Right lobe of liver (tissue), 6 donors: Measurements from ENCODE around the gene RHOJ. TPM values are rescaled to one million over a fixed set of nuclear protein-coding genes. Genes with fewer than 3 reads are reported as not detected.
"Not testable (repeated sequence)": the region's sequence is repeated elsewhere in the genome, so short reads cannot be mapped to it uniquely, and the experiment has no call there.

Experiments used
- ATAC-seq, 4 donors: fragments of 200-7000 bp; cut with Tn5 transposase; one replicate each; pipeline ENCODE4 v1.9.1; 2020; ENCODE audit warnings: mild to moderate bottlenecking in 4 of 4, moderate library complexity in 4 of 4
- DNase-seq, 3 donors: peaks; one replicate each; pipeline ENCODE4 v3.0.0-alpha.2; 2020
- H3K27ac ChIP-seq, 3 donors: fragments of 200-600 bp; one replicate each; pipeline ENCODE4 v1.8.0; 2022
- H3K27me3 ChIP-seq, 2 donors: fragments of 200-600 bp; one replicate each; pipeline ENCODE4 v1.8.0; 2022
- H3K36me3 ChIP-seq, 4 donors: fragments of 200-600 bp; sonication (generic) in 1 of 4; one replicate each; pipeline versions ENCODE4 v1.5.1 to v1.8.0; 2017 to 2022; ENCODE audit warnings: control low read depth in 1 of 4
- H3K4me1 ChIP-seq, 4 donors: fragments of 200-600 bp; sonication (generic) in 1 of 4; one replicate each; pipeline versions ENCODE4 v1.5.1 to v1.8.0; 2017 to 2022; ENCODE audit warnings: control low read depth in 1 of 4
- H3K4me3 ChIP-seq, 3 donors: fragments of 200-600 bp; one replicate each; pipeline ENCODE4 v1.8.0; 2022
- H3K9me3 ChIP-seq, 4 donors: fragments of 200-600 bp; sonication (generic) in 1 of 4; one replicate each; pipeline versions ENCODE4 v1.5.1 to v1.8.0; 2017 to 2022; ENCODE audit warnings: control low read depth in 1 of 4
- POLR2A ChIP-seq: fragments of 450-650 bp; IDR thresholded peaks from one replicate; pipeline ENCODE4 v1.6.1; 2017; ENCODE audit warnings: antibody characterized with exemption, mild to moderate bottlenecking
- WGBS: methylation state at CpG from one replicate; pipeline ENCODE4 v1.1.6; 2018; ENCODE audit warnings: low coverage, low lambda C conversion rate; ENCODE audit not compliant: insufficient coverage; ENCODE audit errors: missing lambda C conversion rate; 5-methylcytosine and 5-hydroxymethylcytosine counted together
- intact Hi-C, 2 donors: fragments of 100-400 bp; cut with DNase I; formaldehyde crosslinking; loops; one replicate each; pipeline versions ENCODE4 v1.11.2 to v1.14.1; 2022
- total RNA-seq, 6 experiments: library from RNA; depleted of rRNA in 2 of 6; stranded (reverse); fragments of >200 nt in 2 of 6; fragmentation: NEBNext Ultra II Directional in 3 of 6; extraction: Animal tissue kit (Norgen Biotek cat#: 25700) in 3 of 6; gene quantifications; one replicate each; pipeline versions ENCODE4 v1.1.0 to v1.2.4, GENCODE V29; 2016 to 2023
- TF ChIP-seq, protein P1 (sequence below), 4 donors: fragments of 200-600 bp in 3 of 4; fragments of 450-650 bp in 1 of 4; IDR thresholded peaks; one replicate each; pipeline versions ENCODE4 v1.5.1 to v1.8.0; 2016 to 2022; ENCODE audit warnings: antibody characterized with exemption in 4 of 4, mild to moderate bottlenecking in 2 of 4
- donor health status: DM: no; HTN: yes; CAD: no.
- donor health status: DM: no; HTN: no; CAD: no.
- donor health status: DM: no; HTN: no; CAD: no.
- donor health status: DM: no; HTN: yes; CAD: no.
- donor health status: DM: no; HTN: yes; CAD: no.

RHOJ gene
- total RNA-seq, 6 experiments from 2014 or later = 1.7 to 6.0 (median 2.9) TPM

DNA sequence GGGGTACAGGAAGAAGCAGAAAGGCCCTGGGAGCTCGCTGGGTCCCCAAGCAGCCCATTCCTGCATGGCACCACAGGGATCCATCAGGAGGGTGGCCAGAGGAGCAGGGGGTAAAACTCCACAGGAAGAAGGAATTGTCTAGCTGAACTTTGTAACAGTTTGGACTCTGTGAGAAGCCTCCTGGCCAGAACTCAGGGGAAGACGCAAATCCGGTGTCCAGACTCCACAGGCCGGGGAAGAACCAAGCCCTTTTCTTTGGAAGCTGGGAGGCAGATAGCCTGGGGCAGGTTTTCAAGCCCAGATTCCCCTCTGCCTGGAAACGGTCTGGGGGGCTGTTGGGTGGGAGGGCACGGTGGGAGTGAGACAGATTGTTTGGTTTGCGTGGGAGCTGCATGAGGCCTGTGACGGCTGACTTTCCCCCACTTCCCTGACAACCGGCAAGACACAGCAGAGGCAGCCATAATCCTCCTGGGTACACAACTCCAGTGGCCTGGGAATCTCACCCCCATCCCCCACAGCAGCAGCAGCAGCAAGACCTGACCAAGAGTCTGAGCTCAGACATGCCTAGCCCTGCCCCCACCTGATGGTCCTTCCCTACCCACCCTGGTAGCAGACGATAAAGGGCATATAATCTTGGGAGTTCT lies 97.8 kb downstream of the RHOJ start:
- no peak for TF ChIP-seq POLR2A
- H3K27ac ChIP-seq = no peak overlapping the region
- no peaks in the 10 kb centered on the region for H3K27me3 ChIP-seq
- WGBS = 52% methylated on average over 7 of the region's 10 CpGs
- intact Hi-C loops = no loop called here
- no peak overlapping the region for H3K4me3 ChIP-seq
- no peak for ATAC-seq
- H3K36me3 ChIP-seq = no peaks in the 10 kb centered on the region
- no peak for DNase-seq
- H3K4me1 ChIP-seq = no peaks in the 10 kb centered on the region
- H3K9me3 ChIP-seq = no peaks in the 10 kb centered on the region

DNA sequence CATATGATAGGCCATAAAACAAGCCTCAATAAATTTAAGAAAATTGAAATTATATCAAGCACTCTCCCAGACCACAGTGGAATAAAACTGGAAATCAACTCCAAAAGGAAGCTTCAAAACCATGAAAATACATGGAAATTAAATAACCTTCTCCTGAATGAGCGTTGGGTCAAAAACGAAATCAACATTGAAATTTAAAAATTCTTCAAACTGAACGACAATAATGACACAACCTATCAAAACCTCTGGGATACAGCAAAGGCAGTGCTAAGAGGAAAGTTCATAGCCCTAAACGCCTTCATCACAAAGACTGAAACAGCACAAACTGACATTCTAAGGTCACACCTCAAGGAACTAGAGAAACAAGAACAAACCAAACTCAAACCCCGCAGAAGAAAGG lies 100.2 kb downstream of the RHOJ start:
- DNase-seq, H3K27me3 ChIP-seq, H3K9me3 ChIP-seq, ATAC-seq, H3K4me3 ChIP-seq, H3K36me3 ChIP-seq, intact Hi-C loops, H3K4me1 ChIP-seq, H3K27ac ChIP-seq: not testable (repeated sequence)
- 68% methylated on average over 5 of the region's 5 CpGs for WGBS

DNA sequence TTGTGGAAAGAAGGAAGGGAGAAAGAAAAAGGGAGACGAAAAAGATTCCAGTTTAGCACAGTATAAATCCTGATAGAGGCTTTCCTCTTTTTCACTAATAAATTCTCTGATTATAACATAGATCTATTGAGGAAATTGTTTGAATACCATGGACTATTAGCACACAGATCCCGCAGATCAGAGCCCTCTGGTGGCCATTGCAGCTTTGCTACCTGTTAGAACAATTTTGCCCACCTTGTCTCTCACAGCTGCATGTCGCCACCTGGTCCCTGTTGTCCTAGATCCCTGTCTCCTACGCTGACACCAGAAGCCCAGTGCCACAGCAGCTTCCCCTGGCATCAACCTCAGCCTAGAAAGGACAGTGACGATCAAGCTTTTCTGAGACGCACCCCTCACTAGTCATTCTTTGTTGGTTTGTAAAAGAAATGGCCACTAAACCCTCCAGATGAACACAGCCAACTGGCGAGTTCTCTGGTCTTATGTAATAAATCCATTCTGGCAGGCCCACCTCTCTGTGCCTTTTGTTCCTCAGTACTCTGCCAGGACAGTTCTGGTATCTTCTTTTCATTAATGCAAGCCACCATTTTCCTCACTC lies 104.6 kb downstream of the RHOJ start:
- WGBS = 30% methylated on average over 7 of the region's 7 CpGs
- H3K27me3 ChIP-seq = no peaks in the 10 kb centered on the region
- no peak overlapping the region for H3K4me3 ChIP-seq
- H3K27ac ChIP-seq = no peak overlapping the region
- no peaks in the 10 kb centered on the region for H3K9me3 ChIP-seq
- TF ChIP-seq POLR2A = no peak
- TF ChIP-seq, protein P1, sequence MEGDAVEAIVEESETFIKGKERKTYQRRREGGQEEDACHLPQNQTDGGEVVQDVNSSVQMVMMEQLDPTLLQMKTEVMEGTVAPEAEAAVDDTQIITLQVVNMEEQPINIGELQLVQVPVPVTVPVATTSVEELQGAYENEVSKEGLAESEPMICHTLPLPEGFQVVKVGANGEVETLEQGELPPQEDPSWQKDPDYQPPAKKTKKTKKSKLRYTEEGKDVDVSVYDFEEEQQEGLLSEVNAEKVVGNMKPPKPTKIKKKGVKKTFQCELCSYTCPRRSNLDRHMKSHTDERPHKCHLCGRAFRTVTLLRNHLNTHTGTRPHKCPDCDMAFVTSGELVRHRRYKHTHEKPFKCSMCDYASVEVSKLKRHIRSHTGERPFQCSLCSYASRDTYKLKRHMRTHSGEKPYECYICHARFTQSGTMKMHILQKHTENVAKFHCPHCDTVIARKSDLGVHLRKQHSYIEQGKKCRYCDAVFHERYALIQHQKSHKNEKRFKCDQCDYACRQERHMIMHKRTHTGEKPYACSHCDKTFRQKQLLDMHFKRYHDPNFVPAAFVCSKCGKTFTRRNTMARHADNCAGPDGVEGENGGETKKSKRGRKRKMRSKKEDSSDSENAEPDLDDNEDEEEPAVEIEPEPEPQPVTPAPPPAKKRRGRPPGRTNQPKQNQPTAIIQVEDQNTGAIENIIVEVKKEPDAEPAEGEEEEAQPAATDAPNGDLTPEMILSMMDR (IDR thresholded peaks at IDR 0.05) = peak; percentile 21 to 51 (median 40)
- ATAC-seq (peak in 3 of 4 donors; percentile 40 to 58 (median 43)), DNase-seq (peak in 1 of 3 donors; percentile 29)
- H3K4me1 ChIP-seq = no peaks in the 10 kb centered on the region
- intact Hi-C loops = no loop called here
- no peaks in the 10 kb centered on the region for H3K36me3 ChIP-seq

DNA sequence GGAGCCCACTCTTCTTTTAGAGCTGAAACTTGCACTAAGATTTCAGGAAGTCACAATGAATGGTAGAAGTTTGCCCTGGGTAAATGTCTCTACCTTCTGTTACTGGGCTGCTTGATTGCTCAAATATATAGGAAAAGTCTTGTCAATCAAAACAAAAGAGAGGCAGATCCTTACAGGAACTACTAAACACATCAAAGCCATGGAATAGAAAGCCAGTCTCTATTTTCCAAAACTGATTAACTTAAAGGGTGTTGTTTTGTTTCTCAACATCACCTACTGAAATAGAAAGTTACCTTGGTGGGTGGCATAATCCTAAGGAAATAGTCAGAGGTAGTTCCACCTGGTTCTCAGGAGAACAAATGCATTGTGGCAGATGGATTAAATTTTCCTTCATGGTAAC lies 114.6 kb downstream of the RHOJ start, which contains the start of gene GPHB5:
TSS of gene GPHB5 (minus strand) at position 101 of the 400 bp plus-strand sequence. CDS start 1,086 bp downstream, outside the sequence.
- intact Hi-C loops = no loop called here
- Histone ChIP-seq H3K4me3 (no peak within 1 kb of the TSS), H3K9me3 (no peaks in the 10 kb centered on the region), H3K4me1 (no peaks in the 10 kb centered on the region), H3K36me3 (no peaks in the 10 kb centered on the region), H3K27me3 (no peaks in the 10 kb centered on the region), H3K27ac (no peak within 1 kb of the TSS)
- ATAC-seq (no peak), DNase-seq (no peak)
- TF ChIP-seq, protein P1 (IDR thresholded peaks at IDR 0.05) = no peak
- TF ChIP-seq POLR2A = no peak

DNA sequence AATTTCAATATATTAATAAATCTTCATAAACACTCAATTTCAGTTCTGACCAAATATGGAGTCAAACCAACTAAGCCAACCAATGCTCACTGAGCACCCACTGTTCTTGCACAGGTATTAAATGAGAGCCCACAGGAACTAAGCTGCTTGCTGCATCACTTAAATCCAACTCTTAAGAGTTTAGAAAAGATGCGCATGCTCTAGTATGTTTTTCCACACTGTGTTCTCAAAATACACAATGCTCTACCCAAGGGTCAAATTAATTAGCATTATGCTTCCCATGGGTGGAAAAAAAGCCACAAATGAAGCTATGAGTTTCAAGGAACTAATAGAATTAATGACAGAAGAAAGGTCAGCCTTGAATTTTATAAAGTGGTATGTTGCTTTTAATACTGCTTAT lies 118.2 kb downstream of the RHOJ start:
- no peak for DNase-seq
- intact Hi-C loops = no loop called here
- H3K4me1 ChIP-seq = no peaks in the 10 kb centered on the region
- H3K27ac ChIP-seq = no peak overlapping the region
- WGBS = 85% methylated on average over 1 of the region's 1 CpG
- H3K4me3 ChIP-seq = no peak overlapping the region
- no peaks in the 10 kb centered on the region for H3K36me3 ChIP-seq
- ATAC-seq = no peak
- TF ChIP-seq, protein P1 (IDR thresholded peaks at IDR 0.05) = no peak
- no peak for TF ChIP-seq POLR2A
- no peaks in the 10 kb centered on the region for H3K27me3 ChIP-seq
- no peaks in the 10 kb centered on the region for H3K9me3 ChIP-seq
